CMK (cell line): ENCODE data around the gene ROBO4.

Experiments
- DNase-seq: peaks from one replicate; pipeline ENCODE4 v3.0.0-alpha.2; 2010; ENCODE audit warnings: low read depth

ROBO4 gene

GRCh38 chr11:124918950-124919349 is 21.3 kb upstream of the ROBO4 start, which contains the start of gene HEPN1:
HEPN1 (plus strand) TSS chr11:124919250.
- DNase-seq, result no peak

- DNase-seq, result no peak
These were observed 19.5 kb upstream of the ROBO4 start for GRCh38 chr11:124917115-124917637.

DNA sequence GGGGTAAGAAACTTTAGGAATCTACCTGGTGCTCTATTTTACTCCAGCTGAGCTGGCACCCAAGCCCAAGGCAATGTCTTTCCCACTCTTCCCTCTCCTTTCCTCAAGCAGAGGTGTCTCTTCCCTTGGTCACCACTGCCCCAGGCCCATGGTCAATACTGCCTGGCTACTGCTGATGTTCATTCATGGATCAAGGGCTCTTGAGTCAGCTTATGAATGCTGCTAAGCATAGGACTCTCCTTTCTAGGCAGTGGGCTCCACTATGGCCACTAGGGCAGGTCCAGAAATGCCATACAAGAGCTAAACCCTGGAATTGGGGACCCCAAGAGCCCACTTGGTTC is 18.7 kb upstream of the ROBO4 start:
- no peak for DNase-seq

DNA sequence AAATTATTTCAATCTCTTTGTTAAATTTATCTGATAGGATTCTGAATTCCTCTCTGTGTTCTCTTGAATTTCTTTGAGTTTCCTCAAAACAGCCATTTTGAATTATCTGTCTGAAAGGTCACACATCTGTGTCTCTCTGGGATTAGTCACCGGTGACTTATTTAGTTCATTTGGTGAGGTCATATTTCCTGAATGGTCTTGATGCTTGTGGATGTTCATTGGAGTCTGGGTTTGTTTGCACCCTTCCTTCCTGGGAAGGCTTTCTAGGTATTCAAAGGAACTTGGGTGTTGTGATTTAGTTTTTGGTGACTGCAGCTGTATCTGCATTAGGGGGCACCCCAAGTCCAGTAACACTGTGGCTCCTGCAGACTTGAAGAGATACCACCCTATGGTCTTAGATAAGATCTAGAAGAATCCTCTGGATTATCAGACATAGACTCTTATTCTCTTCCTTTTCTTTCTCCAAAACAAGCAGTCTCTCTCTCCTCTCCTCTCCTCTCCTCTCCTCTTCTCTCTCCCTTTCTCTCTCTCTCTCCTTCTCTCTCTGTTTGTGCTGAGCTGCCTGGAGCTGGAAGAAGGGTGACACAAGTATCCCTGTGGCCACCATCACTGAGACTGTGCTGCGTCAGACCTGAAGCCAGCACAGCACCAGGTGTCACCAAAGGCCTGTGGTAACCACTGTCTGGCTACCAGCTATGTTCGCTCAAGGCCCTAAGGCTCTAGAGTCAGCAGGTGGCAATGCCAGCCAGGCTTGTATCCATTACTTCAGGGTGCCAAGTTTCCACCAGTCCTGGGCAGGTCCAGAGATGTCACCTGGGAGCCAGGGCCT is 18.1 kb upstream of the ROBO4 start:
- DNase-seq, result no peak

GRCh38 chr11:124902616-124903015 is 5.0 kb upstream of the ROBO4 start:
- no peak for DNase-seq

- DNase-seq, result no peak
These were observed 2.8 kb upstream of the ROBO4 start for GRCh38 chr11:124900464-124900863.

GRCh38 chr11:124899383-124900145 is 1.9 kb upstream of the ROBO4 start:
- no peak for DNase-seq

GRCh38 chr11:124898711-124899110 is 1.0 kb upstream of the ROBO4 start:
- no peak for DNase-seq

- DNase-seq, result no peak
These were observed 607 bp upstream of the ROBO4 start for GRCh38 chr11:124898263-124898680.

GRCh38 chr11:124896821-124897391 is 759 bp downstream of the ROBO4 start:
- DNase-seq, result no peak

DNA sequence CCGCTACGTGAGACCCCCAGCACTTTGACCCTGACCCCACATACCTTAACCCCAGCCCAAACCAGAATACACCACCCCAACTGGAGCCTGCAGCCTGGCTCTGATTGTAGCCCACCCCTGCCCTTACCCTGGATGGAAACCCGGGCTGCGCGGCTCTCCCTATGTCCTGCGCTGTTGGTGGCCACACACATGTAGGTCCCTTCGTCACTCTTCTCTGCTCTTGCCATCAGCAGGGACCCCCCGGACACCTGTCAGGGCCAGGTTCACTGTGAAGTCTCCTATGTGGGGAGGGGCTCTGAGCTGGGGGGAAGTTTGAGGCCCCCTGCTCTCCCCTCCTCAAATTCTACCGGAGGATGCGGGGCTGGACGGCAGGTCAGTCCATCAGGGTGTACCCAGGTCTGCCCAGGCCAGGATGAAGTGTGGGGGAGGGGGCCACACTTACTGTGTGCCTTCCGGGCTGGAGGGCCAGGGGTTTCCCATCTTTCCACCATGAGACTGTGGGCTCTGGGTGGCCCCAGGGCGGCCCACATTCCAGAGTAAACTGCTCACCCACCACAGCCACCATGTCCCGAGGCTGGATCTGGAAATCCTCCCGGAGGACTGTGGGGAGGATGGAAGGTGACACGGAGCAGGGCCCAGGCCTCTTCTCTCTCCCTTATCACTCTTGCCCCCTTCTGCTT is 1.5 kb downstream of the ROBO4 start:
- DNase-seq, result no peak

GRCh38 chr11:124895471-124895971 is 2.1 kb downstream of the ROBO4 start:
- no peak for DNase-seq

DNA sequence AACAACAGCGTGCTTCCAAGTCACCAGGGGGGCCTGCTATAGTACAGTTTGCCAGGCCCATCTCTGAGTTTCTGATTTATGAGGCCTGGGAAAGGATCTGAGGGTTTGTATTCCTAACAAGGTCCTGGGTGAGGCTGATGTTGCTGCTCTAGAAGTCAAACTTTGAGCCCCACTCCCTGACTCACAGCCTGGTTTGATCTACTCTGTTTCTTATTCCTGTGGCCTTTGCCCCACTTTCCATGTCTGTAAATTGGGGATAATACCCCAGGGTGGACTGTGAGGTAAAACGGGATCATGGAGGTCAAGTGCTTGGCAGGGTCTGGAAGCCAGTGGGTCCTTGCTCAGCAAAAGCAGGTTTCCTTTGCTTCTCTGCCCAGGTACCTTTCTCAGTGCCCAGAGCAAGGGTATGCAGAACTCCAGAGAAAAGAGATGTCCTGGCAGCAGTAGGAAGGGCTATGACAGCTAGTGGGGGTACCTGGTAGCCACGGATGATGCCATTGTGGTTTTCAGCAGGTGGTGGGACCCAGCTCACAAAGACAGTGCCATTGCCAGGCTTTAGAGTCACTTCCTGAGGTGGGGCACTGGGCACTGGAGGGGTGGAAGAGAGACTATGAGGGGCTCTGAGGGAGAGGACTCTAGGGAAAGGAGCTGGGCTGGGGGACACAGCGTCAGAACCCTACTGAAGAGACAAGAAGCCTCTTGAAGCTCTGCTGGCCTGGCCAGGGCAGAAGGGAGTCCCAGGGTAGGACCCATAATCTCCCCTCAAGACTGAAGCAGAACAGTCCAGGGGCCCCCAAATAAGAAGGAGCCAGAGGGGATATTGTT is 2.8 kb downstream of the ROBO4 start:
- no peak for DNase-seq

DNA sequence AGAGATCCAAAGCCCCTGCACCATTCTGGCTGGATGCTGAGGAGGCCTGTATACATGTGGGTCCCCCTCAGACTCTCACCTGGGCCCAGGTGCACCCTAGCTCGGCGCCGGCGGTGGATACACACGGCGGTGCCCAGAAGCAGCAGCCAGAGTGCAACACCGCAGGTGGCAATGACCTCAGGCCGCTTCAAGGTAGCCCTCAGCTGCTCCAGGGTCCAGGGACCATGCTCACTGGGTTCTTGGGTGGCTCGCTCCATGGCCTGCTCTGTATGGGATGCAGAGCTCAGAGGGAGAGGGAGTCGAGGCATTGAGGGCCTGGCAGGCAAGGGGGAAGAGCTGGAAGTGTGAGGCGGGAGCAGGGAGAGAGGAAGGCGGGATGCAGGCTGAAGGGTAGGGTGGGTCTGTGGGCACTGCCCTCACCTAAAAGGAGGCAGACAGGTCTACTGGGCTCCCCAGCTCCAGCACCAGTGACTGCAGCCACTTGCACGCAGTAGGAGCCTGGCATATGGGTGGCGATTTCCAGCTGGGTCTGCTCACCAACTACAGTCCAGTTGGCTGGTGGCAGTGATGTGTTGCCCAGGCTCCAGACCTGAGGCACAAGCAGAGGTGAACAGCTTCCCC is 3.8 kb downstream of the ROBO4 start:
- DNase-seq, result no peak

GRCh38 chr11:124892750-124893454 is 4.8 kb downstream of the ROBO4 start:
- no peak for DNase-seq

DNA sequence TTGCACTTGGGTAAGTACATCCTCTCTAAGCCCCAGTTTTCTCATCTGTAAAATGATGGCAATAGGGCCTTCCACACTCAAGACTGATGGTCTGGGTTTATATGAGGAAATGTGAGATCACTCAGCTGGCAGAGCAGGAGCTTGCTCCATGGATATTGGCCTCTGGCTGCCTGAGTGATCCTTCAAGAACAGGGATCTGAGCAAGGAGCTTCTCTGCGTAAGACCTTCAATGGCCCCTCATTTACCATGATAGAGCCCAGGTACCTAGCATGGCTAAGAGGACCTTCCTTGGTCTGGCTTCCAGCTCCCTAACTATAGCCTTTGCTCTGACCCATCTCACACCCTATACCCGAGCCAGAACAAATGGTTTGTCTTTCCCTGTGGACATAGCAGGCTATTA is 5.5 kb downstream of the ROBO4 start:
- DNase-seq, result no peak

GRCh38 chr11:124891373-124891861 is 6.2 kb downstream of the ROBO4 start:
- no peak for DNase-seq

DNA sequence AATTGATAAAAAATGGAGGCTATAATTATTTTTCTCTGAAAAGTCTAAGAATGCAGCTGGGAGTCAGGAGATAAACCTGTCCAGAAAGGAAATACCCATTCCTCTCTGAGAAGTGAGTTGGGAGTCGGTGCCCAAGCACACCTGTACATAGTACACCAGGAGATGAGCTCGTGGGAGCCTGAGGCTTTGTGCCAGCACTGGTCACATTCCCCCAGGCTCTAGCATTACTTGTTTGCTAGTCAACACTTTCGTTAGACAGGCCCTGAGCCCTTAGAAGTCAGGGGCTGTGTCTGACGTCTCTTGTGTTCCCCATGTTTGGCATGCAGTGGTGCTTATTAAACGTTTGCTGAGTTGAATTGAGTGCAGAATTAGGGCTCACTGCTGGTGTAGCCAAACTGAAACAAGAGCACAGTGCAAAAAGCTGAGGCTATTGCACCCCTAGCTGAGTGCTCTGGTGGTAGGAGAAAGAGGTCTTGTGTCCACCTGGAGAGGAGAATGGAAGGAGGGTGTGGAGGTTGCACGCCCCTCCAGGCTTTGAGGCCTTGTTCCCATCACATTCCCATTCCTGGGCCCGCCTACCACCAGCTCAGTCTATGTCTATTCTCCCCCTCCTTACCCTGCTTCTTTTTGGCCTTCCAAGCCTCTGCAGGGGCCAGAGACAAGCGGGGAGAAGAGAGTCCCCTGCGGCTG is 6.8 kb downstream of the ROBO4 start:
- DNase-seq, result no peak

DNA sequence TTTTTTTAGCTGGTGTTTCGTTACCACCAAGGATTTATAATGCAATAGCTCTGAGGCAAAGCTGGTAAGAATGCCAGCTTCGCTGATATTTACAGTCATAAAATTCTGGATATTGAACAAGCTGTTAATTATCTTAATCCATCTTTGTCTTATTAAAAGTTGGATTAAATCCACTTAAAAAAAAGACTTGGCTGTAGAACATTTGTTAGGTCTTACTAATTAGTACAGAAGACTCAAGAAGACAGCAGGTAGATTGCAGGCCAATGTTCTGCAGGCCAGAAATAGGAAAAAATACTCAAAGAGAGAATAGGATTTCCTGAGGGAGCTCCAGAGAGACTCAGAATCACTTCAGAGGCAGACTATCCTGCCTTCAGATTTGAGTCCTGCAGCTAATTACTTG is 7.5 kb downstream of the ROBO4 start:
- no peak for DNase-seq
